Activated B cell treated with CpG ODN at 0.5 μM for 24 hours (primary cell): Measurements from ENCODE around the gene ITPKB. TPM values are rescaled to one million over a fixed set of nuclear protein-coding genes. Genes with fewer than 3 reads are reported as not detected.

Source experiments
- ATAC-seq: fragments of 200-7000 bp; cut with Tn5 transposase; one replicate; pipeline ENCODE4 v1.10.0; 2021; ENCODE audit warnings: low read depth, mild to moderate bottlenecking, moderate library complexity
- CTCF ChIA-PET: fragments of 350-600 bp; sonication (Branson Sonifier 250); formaldehyde crosslinking; loops from one replicate; lab custom pipeline; 2021; ENCODE audit warnings: antibody characterized with exemption; lab: Charles Lee
- POLR2A ChIA-PET: fragments of 350-600 bp; sonication (Branson Sonifier 250); formaldehyde crosslinking; loops from one replicate; lab custom pipeline; 2021; ENCODE audit warnings: antibody characterized with exemption; lab: Charles Lee
- DNase-seq: peaks from one replicate; pipeline ENCODE4 v3.0.0; 2022
- H3K27ac Mint-ChIP-seq: one replicate; pipeline ENCODE4 v1.8.0; 2020; ENCODE audit warnings: mixed read lengths
- H3K27me3 Mint-ChIP-seq: one replicate; pipeline ENCODE4 v1.8.0; 2021; ENCODE audit warnings: mixed read lengths
- H3K36me3 Mint-ChIP-seq: one replicate; pipeline ENCODE4 v1.8.0; 2021; ENCODE audit warnings: low read depth, mixed read lengths
- H3K4me1 Mint-ChIP-seq: one replicate; pipeline ENCODE4 v1.8.0; 2021; ENCODE audit warnings: mixed read lengths
- H3K4me3 Mint-ChIP-seq: one replicate; pipeline ENCODE4 v1.8.0; 2020; ENCODE audit warnings: mild to moderate bottlenecking, mixed read lengths
- H3K9me3 Mint-ChIP-seq: one replicate; pipeline ENCODE4 v1.8.0; 2020; ENCODE audit warnings: mixed read lengths
- intact Hi-C: fragments of 100-400 bp; cut with micrococcal nuclease; formaldehyde crosslinking; loops from one replicate; pipeline ENCODE4 v1.15.1; 2024
- total RNA-seq: library from RNA; stranded (reverse); gene quantifications from 2 replicates; pipeline ENCODE4 v1.2.3, GENCODE V29; 2022
- TF ChIP-seq, protein P1 (sequence below): fragments of 200-600 bp; IDR thresholded peaks from one replicate; pipeline ENCODE4 v1.8.0; 2022; ENCODE audit warnings: antibody characterized with exemption, mild to moderate bottlenecking

Gene ITPKB
- total RNA-seq, 1 donor from 2014 or later: 97.3 TPM

DNA sequence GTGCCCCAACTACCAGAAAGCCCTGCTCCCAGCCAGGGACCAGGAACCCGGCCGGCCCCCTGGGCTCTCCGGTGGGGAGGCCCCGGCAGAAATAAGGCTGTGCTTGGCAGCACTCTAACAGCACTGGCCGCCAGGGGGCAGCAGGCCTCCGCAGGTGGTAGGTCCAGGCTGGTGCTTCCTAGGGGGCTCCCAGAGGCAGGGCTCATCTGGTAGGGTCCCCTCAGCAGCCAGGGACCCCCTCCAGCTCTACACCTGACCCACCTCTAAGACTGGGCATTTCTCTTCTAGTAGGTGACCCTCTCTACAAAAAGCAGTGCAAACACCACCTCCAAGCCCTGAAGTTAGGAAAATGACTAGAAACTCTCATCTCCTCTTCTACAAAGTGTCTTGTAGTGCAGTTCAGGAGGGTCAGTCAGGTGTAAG is 104.9 kb downstream of the ITPKB start:
- peaks cover 72% of the 10 kb centered on the region for H3K4me1 Mint-ChIP-seq
- TF ChIP-seq, protein P1, sequence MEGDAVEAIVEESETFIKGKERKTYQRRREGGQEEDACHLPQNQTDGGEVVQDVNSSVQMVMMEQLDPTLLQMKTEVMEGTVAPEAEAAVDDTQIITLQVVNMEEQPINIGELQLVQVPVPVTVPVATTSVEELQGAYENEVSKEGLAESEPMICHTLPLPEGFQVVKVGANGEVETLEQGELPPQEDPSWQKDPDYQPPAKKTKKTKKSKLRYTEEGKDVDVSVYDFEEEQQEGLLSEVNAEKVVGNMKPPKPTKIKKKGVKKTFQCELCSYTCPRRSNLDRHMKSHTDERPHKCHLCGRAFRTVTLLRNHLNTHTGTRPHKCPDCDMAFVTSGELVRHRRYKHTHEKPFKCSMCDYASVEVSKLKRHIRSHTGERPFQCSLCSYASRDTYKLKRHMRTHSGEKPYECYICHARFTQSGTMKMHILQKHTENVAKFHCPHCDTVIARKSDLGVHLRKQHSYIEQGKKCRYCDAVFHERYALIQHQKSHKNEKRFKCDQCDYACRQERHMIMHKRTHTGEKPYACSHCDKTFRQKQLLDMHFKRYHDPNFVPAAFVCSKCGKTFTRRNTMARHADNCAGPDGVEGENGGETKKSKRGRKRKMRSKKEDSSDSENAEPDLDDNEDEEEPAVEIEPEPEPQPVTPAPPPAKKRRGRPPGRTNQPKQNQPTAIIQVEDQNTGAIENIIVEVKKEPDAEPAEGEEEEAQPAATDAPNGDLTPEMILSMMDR: peak; percentile 56
- peak overlapping the region; percentile 60 for H3K27ac Mint-ChIP-seq
- no peak overlapping the region for H3K4me3 Mint-ChIP-seq
- H3K9me3 Mint-ChIP-seq: no peaks in the 10 kb centered on the region
- CTCF ChIA-PET: interaction anchor here (0.8 to 8.4 kb wide), 10 partner anchors 10 to 193 kb away, joined by 3 to 91 read pairs (median 4); no protein-coding TSS in a partner anchor
- ATAC-seq: peak; percentile 72
- POLR2A ChIA-PET: interaction anchor here (0.7 to 4.3 kb wide), 17 partner anchors 10 to 195 kb away, joined by 3 to 35 read pairs (median 6); partner anchors contain the start of gene ITPKB
- peaks cover 72% of the 10 kb centered on the region for H3K36me3 Mint-ChIP-seq
- peak; percentile 81 for DNase-seq
- intact Hi-C loops: loop anchor here (1.0 to 5.0 kb wide), 6 partner anchors 9 to 238 kb away; partner anchors contain the start of genes ITPKB and PSEN2
- H3K27me3 Mint-ChIP-seq: no peaks in the 10 kb centered on the region

DNA sequence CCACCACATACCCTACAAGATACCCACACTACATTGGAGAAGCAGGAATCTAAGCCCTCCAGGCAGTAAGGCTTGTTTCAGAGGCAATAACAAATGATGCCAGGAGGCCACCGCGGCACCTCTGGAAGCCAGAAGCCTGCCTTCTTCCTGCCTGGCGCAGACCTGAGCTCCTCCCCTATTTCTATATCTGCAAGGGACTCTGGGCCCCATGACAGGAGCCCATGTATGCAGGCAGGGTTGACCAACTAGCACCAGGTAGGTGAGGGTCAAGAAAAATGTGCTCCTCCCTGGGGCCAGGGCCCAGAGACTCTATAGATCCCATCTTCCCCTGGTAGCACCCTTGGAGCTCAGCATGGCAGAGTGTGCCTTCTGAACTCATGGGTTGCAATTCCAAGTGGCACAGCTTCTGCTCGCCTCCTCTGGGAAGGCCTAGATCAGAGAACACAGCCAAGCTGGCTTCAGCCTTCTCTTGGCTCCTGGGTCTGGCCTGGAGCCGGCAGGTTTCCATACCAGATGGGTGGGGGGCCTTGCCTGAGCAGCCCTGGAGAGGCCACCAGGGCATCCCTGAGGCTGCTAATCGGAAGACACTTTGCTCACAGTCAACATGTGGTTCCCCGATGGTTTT is 105.4 kb downstream of the ITPKB start:
- Mint-ChIP-seq H3K27me3 (no peaks in the 10 kb centered on the region), H3K36me3 (peaks cover 72% of the 10 kb centered on the region), H3K27ac (peak overlapping the region; percentile 89), H3K4me1 (peaks cover 75% of the 10 kb centered on the region), H3K9me3 (no peaks in the 10 kb centered on the region), H3K4me3 (peak overlapping the region; percentile 41)
- ChIA-PET POLR2A (interaction anchor here (0.5 to 4.3 kb wide), 20 partner anchors 10 to 249 kb away, joined by 3 to 35 read pairs (median 6); partner anchors contain the start of gene ITPKB), CTCF (interaction anchor here (0.7 to 8.4 kb wide), 13 partner anchors 10 to 909 kb away, joined by 3 to 91 read pairs (median 4); no protein-coding TSS in a partner anchor)
- intact Hi-C loops: loop anchor here (1.0 to 5.0 kb wide), 6 partner anchors 10 to 239 kb away; partner anchors contain the start of genes ITPKB and PSEN2
- TF ChIP-seq, protein P1: no peak
- no peak for DNase-seq
- peak; percentile 8 for ATAC-seq

DNA sequence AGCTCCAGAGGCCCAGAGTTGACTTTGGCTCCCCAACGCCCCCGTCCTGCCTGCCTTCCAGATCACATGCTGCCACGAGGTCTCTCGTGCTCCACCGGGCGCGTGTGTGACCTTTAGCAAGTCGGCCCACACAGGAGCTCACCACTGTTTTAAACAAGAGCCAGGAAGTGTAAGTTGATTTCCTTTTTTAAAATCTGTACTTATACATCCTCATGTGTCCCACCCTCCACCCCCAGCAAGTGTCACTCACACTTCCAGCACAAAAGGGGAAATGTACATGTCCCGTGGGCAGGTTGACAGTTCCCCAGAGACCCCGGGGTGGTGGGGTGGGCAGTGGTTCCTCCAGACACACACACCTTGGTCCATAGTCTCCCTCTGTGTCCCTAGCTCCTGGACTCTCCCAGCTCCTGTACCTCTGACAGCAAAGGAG is 106.1 kb downstream of the ITPKB start:
- CTCF ChIA-PET: interaction anchor here (0.7 to 8.4 kb wide), 12 partner anchors 11 to 910 kb away, joined by 3 to 91 read pairs (median 4); no protein-coding TSS in a partner anchor
- Mint-ChIP-seq H3K27ac (peak overlapping the region; percentile 89), H3K4me1 (peaks cover 80% of the 10 kb centered on the region), H3K36me3 (peaks cover 68% of the 10 kb centered on the region), H3K9me3 (no peaks in the 10 kb centered on the region), H3K4me3 (peak overlapping the region; percentile 55), H3K27me3 (no peaks in the 10 kb centered on the region)
- intact Hi-C loops: loop anchor here (5.0 kb wide), 1 partner anchor 239 kb away; the partner anchor contains the start of gene PSEN2
- TF ChIP-seq, protein P1: no peak
- ATAC-seq (peak; percentile 71), DNase-seq (peak; percentile 51)
- POLR2A ChIA-PET: interaction anchor here (0.5 to 4.3 kb wide), 19 partner anchors 11 to 250 kb away, joined by 3 to 35 read pairs (median 6); partner anchors contain the start of gene ITPKB

DNA sequence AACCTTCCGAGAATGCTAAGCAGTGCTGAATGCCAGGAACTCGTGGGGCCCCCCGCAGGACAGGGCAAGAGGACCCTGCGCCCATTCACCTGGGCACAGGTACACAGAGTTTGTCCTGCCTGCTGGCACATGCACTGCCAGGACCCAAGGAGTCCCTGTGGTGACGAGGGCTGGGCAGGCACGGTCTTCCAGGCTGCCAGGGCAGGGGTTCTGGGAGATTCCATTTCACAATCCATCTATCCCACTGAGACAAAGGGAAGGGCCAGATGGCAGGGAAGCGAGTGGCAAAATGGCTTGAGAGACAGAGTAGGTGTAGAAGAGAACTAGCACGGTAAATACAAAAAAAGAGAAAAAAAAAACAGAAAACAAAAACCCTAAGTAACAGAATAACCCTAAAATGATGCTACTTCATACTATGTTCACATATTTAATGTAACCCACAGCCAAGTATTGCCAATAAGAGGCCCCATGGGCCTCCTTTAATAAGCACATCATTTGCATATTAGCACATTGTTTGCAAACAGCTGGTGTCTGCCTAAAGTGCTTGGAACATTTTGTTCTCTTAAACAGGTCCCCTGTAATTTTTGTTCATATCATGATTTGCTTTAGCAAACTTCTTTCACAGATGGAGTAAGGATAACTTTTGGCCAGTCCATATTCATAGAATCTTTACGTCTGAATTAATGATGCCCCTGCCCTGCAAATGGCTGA is 106.8 kb downstream of the ITPKB start:
- ChIA-PET CTCF (interaction anchor here (0.8 to 8.4 kb wide), 8 partner anchors 12 to 280 kb away, joined by 3 to 91 read pairs (median 6); no protein-coding TSS in a partner anchor), POLR2A (interaction anchor here (0.8 to 4.3 kb wide), 14 partner anchors 12 to 250 kb away, joined by 3 to 35 read pairs (median 8); partner anchors contain the start of gene ITPKB)
- peak overlapping the region; percentile 55 for H3K4me3 Mint-ChIP-seq
- H3K4me1 Mint-ChIP-seq: peaks cover 81% of the 10 kb centered on the region
- intact Hi-C loops: loop anchor here (5.0 kb wide), 1 partner anchor 240 kb away; the partner anchor contains the start of gene PSEN2
- H3K9me3 Mint-ChIP-seq: peaks cover 4% of the 10 kb centered on the region
- TF ChIP-seq, protein P1: no peak
- no peaks in the 10 kb centered on the region for H3K27me3 Mint-ChIP-seq
- no peak for ATAC-seq
- H3K36me3 Mint-ChIP-seq: peaks cover 65% of the 10 kb centered on the region
- DNase-seq: peak; percentile 15
- H3K27ac Mint-ChIP-seq: peak overlapping the region; percentile 89
